Motor neuron (in vitro differentiated cells): ENCODE results near the gene SLC22A1. TPM values are rescaled to one million over a fixed set of nuclear protein-coding genes. Genes with fewer than 3 reads are reported as not detected.
A peak's percentile ranks its signal among the peaks of the same experiment; 100 is the strongest.

ENCODE experiments used
- ATAC-seq, 8 experiments: fragments of 200-7000 bp; cut with Tn5 transposase; replicated peaks in 6 of 8; 2 replicates each; pipeline ENCODE4 v1.8.0; 2021; ENCODE audit warnings: mild to moderate bottlenecking in 8 of 8, moderate library complexity in 8 of 8
- H3K27ac ChIP-seq, 2 donors: fragments of 250-450 bp; sonication (Bioruptor Pico); 2 replicates each; pipeline ENCODE4 v1.9.0; 2021; ENCODE audit warnings: antibody characterized with exemption in 2 of 2, mild to moderate bottlenecking in 2 of 2, moderate library complexity in 1 of 2
- H3K4me1 ChIP-seq, 2 donors: fragments of 250-450 bp; sonication (Bioruptor Pico); replicated peaks in 1 of 2; 2 replicates each; pipeline ENCODE4 v1.6.1; 2021; ENCODE audit warnings: antibody characterized with exemption in 2 of 2, mild to moderate bottlenecking in 2 of 2, moderate library complexity in 1 of 2
- H3K4me3 ChIP-seq, 5 donors: fragments of 250-450 bp; sonication (Bioruptor Pico); 2 replicates each; pipeline ENCODE4 v1.9.0; 2021; ENCODE audit warnings: antibody characterized with exemption in 5 of 5, mild to moderate bottlenecking in 5 of 5, moderate library complexity in 4 of 5
- WGBS, 10 experiments: fragments of 450-650 bp; shearing (Covaris generic); methylation state at CpG; one replicate each; pipeline ENCODE4 v1.0.0; 2022; 5-methylcytosine and 5-hydroxymethylcytosine counted together
- in situ Hi-C, 9 experiments: fragments of 400-800 bp; cut with MboI; loops; one replicate each; pipeline ENCODE4 v1.15.0; 2021; ENCODE audit warnings: low sequenced_read_pairs in 9 of 9, low pct_unique_long_range_greater_than_20kb in 2 of 9; ENCODE audit not compliant: unreplicated experiment in 9 of 9
- total RNA-seq, 8 experiments: library from RNA; unstranded; fragments of 300-600 nt; gene quantifications; 2 replicates each; pipeline versions ENCODE4 v1.2.3 to v1.2.4, GENCODE V29; 2022

SLC22A1 gene
- total RNA-seq, 8 experiments from 2014 or later = 0.11 to 5.1 (median 1.1) TPM; not detected in 1

DNA sequence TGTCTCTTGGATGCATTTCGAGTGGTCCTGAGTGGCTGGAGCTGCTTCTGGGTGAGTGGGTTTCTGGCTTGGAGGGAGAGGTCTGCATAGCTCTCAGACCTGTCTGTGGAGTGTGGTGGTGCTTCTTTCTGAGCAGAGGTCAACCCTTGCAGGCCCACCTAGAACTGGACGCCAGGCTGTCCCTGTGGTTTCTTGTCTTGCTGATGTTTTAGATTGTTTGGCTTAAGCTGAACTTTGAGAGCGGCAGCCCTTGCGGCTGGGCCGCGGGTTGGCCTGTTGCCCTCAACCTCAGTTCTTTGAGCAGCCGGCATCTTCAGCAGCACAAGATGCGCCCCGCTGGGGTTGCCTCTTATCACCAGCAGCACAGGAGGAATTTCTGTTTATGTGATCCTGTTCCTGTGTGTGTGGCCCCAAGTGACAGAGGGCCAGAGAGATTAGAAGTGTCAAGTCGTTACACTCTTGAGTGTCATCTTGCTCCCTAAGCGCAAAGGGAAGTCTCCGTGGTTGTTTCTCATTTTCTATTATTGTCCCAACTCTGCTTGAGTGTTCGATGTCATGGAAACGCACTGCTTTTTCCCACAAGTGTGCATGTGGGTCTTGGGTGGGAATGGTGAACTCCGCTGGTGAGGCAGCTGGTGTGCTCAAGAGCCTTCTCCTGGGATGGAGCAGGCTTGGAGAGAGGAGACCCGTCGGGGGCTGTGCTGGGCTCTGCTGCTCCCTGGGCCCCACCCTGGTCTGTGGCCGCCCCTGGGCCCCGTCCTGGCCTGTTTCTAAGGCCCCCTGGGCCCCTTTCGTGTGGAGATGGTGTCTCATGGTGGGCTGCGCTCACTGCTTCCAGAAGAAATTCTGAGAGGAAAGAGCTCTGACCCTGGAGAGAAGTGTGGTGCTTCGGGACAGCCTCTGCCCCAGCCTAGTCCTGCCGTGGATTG lies 20.1 kb upstream of the SLC22A1 start:
- 81 to 100% (median 92%) methylated on average over 1 to 10 of the region's 23 CpGs; no CpG with 5 or more reads in 4 of the 10 experiments for WGBS, 10 experiments

DNA sequence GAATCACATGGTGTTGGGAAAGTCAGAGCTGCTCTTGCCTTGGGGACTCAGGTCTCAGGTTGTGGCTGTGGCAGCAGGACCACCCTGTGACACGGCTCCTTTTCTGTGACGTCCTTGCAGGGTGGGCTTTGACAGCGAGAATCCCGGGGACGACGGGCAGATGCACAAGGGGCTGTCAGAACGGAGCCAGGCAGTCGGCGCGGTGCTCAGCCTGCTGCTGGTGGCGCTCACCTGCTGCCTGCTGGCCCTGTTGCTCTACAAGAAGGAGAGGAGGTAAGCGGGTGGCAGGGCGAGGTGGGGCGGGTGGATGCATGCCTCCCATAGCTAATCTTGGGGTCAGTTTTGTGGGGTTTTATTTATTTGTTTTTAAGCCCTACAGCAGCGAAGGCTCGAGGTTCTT lies 19.2 kb upstream of the SLC22A1 start:
- no peaks in the 10 kb centered on the region for H3K4me1 ChIP-seq
- no peak overlapping the region for H3K27ac ChIP-seq
- ATAC-seq = no peak

More for the DNA sequence above, 20.1 kb upstream of the SLC22A1 start:
- no peaks in the 10 kb centered on the region for H3K4me1 ChIP-seq
- no peak overlapping the region for H3K27ac ChIP-seq
- no peak for ATAC-seq
- no peak overlapping the region for H3K4me3 ChIP-seq
- in situ Hi-C loops = loop anchor here in 2 of 9 experiments (25.0 kb wide), 1 partner anchor 361 kb away; no protein-coding TSS in a partner anchor

DNA sequence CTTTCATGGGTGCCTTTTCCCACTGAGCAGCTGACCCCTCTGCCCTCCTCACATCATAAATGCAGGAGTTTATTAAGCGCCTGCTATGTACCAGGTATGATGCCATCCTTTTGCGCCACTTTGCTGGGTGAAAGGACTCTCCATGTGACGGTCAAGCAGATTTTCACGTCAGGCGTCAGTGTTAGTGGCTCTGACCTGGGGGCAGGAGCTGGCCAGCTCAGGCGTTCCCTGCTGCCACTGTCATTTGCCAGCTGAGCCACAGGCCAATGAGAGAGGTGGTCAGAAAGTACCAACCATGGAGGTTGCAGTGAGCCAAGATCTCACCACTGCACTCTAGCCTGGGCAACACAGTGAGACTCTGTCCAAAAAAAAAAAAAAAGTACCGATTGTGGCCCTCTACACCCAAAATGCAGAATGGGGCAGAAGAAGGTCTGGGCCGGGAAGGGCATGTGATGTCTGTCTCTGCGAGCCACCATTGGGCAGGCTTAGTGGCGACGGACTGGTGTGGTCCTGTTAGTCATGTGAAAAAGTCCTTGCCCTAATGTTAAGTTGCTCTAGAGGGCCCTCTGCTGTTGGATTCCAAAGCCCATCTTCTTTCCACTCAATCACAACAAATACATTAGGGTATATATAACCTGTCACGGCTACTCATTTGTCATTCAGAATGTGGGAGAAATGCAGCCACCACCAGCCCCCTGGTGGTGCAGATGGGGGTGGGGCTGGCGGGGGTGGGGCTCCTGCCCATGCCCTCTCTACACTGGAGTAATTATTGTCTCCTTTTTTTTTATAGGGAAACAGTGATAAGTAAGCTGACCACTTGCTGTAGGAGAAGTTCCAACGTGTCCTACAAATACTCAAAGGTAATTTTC lies 18.4 kb upstream of the SLC22A1 start:
- Histone ChIP-seq H3K27ac (no peak overlapping the region), H3K4me3 (no peak overlapping the region), H3K4me1 (no peaks in the 10 kb centered on the region)
- WGBS, 10 experiments = 50 to 100% (median 89%) methylated on average over 1 to 10 of the region's 14 CpGs; no CpG with 5 or more reads in 1 of the 10 experiments
- ATAC-seq = peak in 3 of 8 experiments; percentile 65 to 69 (median 66)
- in situ Hi-C loops = loop anchor here in 2 of 9 experiments (25.0 kb wide), 1 partner anchor 359 kb away; no protein-coding TSS in a partner anchor

More for the DNA sequence above, 19.2 kb upstream of the SLC22A1 start:
- in situ Hi-C loops = loop anchor here in 2 of 9 experiments (25.0 kb wide), 1 partner anchor 360 kb away; no protein-coding TSS in a partner anchor
- H3K4me3 ChIP-seq = no peak overlapping the region
- 83 to 100% (median 98%) methylated on average over 4 to 12 of the region's 16 CpGs; no CpG with 5 or more reads in 5 of the 10 experiments for WGBS, 10 experiments

DNA sequence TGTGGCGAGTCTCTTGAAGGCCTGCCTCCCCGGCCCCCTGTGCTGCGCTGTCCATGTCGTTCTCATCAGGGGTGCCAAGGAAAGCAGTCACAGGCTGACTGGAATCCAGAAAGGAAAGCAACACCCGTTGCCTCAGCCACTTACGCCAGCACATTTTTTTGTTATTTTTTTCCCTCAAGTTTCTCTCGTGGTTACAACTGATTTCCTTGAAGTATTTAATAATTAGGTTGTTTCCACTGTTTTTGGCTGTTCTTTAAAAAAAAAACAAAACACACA lies 17.9 kb upstream of the SLC22A1 start:
- in situ Hi-C loops = loop anchor here in 2 of 9 experiments (25.0 kb wide), 1 partner anchor 359 kb away; no protein-coding TSS in a partner anchor
- ATAC-seq = no peak
- no peak overlapping the region for H3K27ac ChIP-seq
- no peaks in the 10 kb centered on the region for H3K4me1 ChIP-seq
- no peak overlapping the region for H3K4me3 ChIP-seq
- 40 to 100% (median 83%) methylated on average over 1 to 7 of the region's 7 CpGs for WGBS, 10 experiments

DNA sequence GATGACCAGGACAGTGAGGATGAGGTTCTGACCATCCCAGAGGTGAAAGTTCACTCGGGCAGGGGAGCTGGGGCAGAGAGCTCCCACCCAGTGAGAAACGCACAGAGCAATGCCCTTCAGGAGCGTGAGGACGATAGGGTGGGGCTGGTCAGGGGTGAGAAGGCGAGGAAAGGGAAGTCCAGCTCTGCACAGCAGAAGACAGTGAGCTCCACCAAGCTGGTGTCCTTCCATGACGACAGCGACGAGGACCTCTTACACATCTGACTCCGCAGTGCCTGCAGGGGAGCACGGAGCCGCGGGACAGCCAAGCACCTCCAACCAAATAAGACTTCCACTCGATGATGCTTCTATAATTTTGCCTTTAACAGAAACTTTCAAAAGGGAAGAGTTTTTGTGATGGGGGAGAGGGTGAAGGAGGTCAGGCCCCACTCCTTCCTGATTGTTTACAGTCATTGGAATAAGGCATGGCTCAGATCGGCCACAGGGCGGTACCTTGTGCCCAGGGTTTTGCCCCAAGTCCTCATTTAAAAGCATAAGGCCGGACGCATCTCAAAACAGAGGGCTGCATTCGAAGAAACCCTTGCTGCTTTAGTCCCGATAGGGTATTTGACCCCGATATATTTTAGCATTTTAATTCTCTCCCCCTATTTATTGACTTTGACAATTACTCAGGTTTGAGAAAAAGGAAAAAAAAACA lies 16.6 kb upstream of the SLC22A1 start:
- H3K4me1 ChIP-seq = no peaks in the 10 kb centered on the region
- H3K4me3 ChIP-seq = no peak overlapping the region
- no peak overlapping the region for H3K27ac ChIP-seq
- in situ Hi-C loops = loop anchor here in 2 of 9 experiments (25.0 kb wide), 1 partner anchor 357 kb away; no protein-coding TSS in a partner anchor
- 91 to 100% (median 95%) methylated on average over 4 to 15 of the region's 20 CpGs; no CpG with 5 or more reads in 1 of the 10 experiments for WGBS, 10 experiments
- peak in 1 of 8 experiments; percentile 16 for ATAC-seq

DNA sequence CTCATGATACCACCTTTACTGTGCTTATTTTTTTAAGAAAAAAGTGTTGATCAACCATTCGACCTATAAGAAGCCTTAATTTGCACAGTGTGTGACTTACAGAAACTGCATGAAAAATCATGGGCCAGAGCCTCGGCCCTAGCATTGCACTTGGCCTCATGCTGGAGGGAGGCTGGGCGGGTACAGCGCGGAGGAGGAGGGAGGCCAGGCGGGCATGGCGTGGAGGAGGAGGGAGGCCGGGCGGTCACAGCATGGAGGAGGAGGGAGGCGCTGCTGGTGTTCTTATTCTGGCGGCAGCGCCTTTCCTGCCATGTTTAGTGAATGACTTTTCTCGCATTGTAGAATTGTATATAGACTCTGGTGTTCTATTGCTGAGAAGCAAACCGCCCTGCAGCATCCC lies 15.6 kb upstream of the SLC22A1 start:
- 88 to 100% (median 100%) methylated on average over 1 to 7 of the region's 14 CpGs; no CpG with 5 or more reads in 1 of the 10 experiments for WGBS, 10 experiments
- in situ Hi-C loops = loop anchor here in 2 of 9 experiments (25.0 kb wide), 1 partner anchor 356 kb away; no protein-coding TSS in a partner anchor

DNA sequence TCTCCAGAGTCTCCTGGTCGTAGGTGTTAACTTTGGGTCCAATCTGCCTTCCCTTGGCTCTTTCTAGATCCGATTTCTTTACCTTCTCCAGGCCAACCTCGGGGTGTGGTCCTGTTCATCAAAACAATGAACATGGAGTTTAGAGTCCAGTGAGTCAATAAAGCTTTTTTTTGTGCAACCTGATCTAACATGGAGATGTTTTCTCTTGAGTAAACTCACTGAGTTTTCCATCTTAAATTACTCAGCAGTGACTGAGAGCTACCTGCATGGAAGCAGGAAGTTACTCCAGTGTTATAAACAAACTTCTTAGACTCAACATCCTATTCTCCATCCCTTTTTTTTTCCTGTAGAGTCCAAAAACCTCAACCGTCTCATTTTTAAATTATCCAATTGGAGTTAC lies 14.9 kb upstream of the SLC22A1 start:
- Histone ChIP-seq H3K27ac (no peak overlapping the region), H3K4me1 (no peaks in the 10 kb centered on the region), H3K4me3 (no peak overlapping the region)
- in situ Hi-C loops = loop anchor here in 2 of 9 experiments (25.0 kb wide), 1 partner anchor 356 kb away; no protein-coding TSS in a partner anchor
- no peak for ATAC-seq
- 83 to 100% (median 99%) methylated on average over 1 to 4 of the region's 4 CpGs for WGBS, 10 experiments

More for the DNA sequence above, 15.6 kb upstream of the SLC22A1 start:
- Histone ChIP-seq H3K4me3 (no peak overlapping the region), H3K27ac (no peak overlapping the region), H3K4me1 (no peaks in the 10 kb centered on the region)
- no peak for ATAC-seq

DNA sequence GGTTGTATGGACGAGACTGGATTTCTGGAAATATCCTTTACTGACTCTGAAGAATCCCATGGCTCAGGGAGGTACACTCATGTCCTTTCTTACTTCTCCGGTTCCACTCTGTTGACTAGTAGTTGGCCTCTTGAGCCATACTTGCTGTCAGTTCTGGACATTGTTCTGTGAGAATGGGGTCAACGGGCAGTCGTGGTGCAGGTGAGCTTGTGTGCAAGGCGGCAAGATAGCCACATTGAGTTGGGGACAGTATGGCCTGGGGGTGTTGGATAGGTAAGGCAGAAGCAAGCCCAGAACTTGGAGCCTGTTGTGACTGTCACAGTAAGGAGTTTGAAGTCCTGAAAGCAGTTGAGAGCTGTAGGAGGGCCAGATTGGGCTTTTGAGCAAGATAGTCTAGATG lies 13.5 kb upstream of the SLC22A1 start:
- ATAC-seq = no peak
- 92 to 100% (median 100%) methylated on average over 1 to 3 of the region's 5 CpGs; no CpG with 5 or more reads in 4 of the 10 experiments for WGBS, 10 experiments
- Histone ChIP-seq H3K4me1 (no peaks in the 10 kb centered on the region), H3K4me3 (no peak overlapping the region), H3K27ac (no peak overlapping the region)
- in situ Hi-C loops = loop anchor here in 2 of 9 experiments (25.0 kb wide), 1 partner anchor 354 kb away; no protein-coding TSS in a partner anchor

DNA sequence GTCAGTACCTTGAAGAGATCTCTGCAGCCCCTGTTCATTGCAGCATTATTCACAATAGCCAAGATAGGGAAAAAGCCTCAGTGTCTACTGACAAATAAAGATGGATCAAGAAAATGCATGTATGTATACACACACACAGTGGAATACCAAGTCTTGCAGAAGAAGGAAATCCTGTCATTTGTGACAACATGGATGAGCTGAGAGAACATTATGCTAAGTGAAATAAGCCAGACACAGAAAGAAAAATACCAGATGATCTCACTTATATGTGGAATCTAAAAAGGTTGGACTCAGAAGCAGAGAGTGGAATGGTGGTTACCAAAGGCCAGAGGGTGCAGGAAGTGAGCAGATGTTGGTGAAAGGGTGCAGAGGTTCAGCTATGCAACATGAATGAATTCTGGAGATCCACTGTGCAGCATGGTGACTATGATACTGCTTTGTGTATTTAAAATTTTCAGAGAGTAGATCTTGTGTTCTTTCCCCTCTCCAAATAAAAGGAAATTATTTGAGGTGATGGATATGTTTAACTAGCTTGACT lies 11.0 kb upstream of the SLC22A1 start:
- Histone ChIP-seq H3K4me3 (no peak overlapping the region), H3K27ac (no peak overlapping the region), H3K4me1 (no peaks in the 10 kb centered on the region)
- in situ Hi-C loops = loop anchor here in 2 of 9 experiments (25.0 kb wide), 1 partner anchor 352 kb away; no protein-coding TSS in a partner anchor
- peak in 2 of 8 experiments; percentile 8 to 13 for ATAC-seq

DNA sequence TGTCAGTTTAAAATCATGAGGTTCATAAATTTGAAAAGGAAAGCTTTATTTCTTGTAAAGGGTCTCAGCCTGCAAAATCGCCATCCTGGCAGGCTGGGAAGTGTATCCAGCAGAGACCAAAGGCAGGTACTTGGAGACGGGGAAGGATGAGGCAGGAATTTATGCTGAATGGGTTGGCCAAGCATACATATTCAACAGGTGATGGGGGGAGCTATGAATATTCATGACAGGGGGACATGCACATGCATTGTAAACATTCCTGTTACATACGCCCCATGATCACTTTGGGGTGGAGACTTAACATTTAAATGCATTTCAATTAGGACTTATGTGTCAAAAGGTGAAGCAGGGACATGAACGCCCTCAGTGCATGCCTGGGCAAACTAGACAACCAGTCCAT lies 9.8 kb upstream of the SLC22A1 start:
- WGBS, 10 experiments = 17 to 80% (median 57%) methylated on average over 1 to 4 of the region's 4 CpGs; no CpG with 5 or more reads in 1 of the 10 experiments
- Histone ChIP-seq H3K4me1 (no peaks in the 10 kb centered on the region), H3K4me3 (no peak overlapping the region), H3K27ac (no peak overlapping the region)
- in situ Hi-C loops = loop anchor here in 2 of 9 experiments (25.0 kb wide), 1 partner anchor 350 kb away; no protein-coding TSS in a partner anchor
- peak; percentile 43 to 91 (median 72) for ATAC-seq

DNA sequence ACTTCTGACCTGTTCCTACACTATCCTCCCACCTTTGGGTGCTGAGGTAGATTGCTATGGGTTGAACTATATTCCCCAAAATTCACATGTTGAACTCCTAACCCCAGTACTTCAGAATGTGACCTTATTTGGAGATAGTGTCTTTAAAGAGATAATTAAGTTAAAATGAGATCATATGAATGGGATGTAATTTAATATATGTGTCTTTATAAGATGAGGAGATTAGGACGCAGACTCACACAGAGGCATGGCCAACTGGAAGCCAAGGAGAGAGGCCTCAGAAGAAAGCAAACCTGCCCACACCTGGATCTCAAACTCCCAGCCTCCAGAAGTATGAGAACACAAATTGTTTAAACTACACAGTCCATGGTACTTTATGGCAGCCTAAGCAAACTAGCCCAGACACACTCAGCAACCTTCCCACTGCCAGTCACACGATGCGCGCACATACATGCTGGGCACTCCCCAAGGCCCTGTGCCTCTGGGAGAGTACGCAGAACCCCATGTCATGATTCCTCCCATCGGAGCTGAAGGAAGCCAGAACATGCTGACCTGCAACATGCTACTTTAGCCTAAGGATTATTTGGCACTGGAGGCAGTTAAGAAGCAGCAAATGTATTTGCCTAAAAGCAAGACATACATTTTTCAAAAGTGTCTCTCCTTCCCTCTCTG lies 8.9 kb upstream of the SLC22A1 start:
- no peaks in the 10 kb centered on the region for H3K4me1 ChIP-seq
- H3K27ac ChIP-seq = no peak overlapping the region
- in situ Hi-C loops = loop anchor here in 2 of 9 experiments (25.0 kb wide), 1 partner anchor 350 kb away; no protein-coding TSS in a partner anchor
- no peak for ATAC-seq
- WGBS, 10 experiments = 89 to 100% (median 96%) methylated on average over 1 to 5 of the region's 6 CpGs; no CpG with 5 or more reads in 3 of the 10 experiments
- H3K4me3 ChIP-seq = no peak overlapping the region
